ENCODE measurements around the gene CISD1. TPM values are rescaled to one million over a fixed set of nuclear protein-coding genes. Genes with fewer than 3 reads are reported as not detected.

Gene CISD1
- total RNA-seq, 1 donor from 2014 or later = 46.3 TPM

GRCh38 chr10:58265249-58265648, 3.7 kb upstream of the CISD1 start:
- no peak for DNase-seq (ENCODE audit: low read depth)

GRCh38 chr10:58266003-58266825, 2.7 kb upstream of the CISD1 start:
- DNase-seq (ENCODE audit: low read depth) = peak; percentile 32

GRCh38 chr10:58266826-58267712, 1.9 kb upstream of the CISD1 start:
- DNase-seq (ENCODE audit: low read depth) = peak; percentile 37

- peak; percentile 95 for DNase-seq (ENCODE audit: low read depth)
These were observed 1.1 kb upstream of the CISD1 start, which contains the start of gene IPMK for GRCh38 chr10:58267713-58268453. TSS of gene IPMK (minus strand) at chr10:58267894. CDS start at chr10:58267611, 283 bp downstream.

- DNase-seq (ENCODE audit: low read depth) = no peak
These were observed 462 bp upstream of the CISD1 start for GRCh38 chr10:58268454-58268945.

- DNase-seq (ENCODE audit: low read depth) = no peak
These were observed 874 bp downstream of the CISD1 start for GRCh38 chr10:58269782-58270290.

- DNase-seq (ENCODE audit: low read depth) = no peak
These were observed 6.3 kb downstream of the CISD1 start for GRCh38 chr10:58275261-58275660.

- DNase-seq (ENCODE audit: low read depth) = peak; percentile 26
These were observed 6.9 kb downstream of the CISD1 start for GRCh38 chr10:58275908-58276307.

GRCh38 chr10:58278274-58278961, 9.5 kb downstream of the CISD1 start:
- DNase-seq (ENCODE audit: low read depth) = no peak

GRCh38 chr10:58278962-58279307, 10.0 kb downstream of the CISD1 start:
- no peak for DNase-seq (ENCODE audit: low read depth)

DNA sequence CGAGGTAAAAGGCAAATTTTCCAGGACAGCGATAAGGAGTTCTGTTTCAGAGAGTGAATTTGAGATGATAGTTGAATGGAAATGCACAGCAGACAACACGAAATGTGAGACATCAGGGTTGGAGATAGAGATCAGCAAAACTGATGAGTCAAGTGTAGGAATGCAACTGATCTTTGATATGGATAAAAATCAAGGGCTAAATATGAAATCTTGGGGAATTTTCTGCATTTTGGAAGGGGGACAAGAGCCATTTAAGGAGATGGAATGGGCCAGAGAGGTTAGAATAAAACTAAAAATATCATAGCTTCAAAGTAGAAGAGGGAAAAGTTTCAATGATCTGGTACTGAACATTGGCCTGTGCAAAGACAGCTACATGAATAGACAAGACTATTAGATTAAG, 11.5 kb downstream of the CISD1 start:
- DNase-seq (ENCODE audit: low read depth) = no peak

- DNase-seq (ENCODE audit: low read depth) = no peak
These were observed 12.3 kb downstream of the CISD1 start for GRCh38 chr10:58281092-58281752.

DNA sequence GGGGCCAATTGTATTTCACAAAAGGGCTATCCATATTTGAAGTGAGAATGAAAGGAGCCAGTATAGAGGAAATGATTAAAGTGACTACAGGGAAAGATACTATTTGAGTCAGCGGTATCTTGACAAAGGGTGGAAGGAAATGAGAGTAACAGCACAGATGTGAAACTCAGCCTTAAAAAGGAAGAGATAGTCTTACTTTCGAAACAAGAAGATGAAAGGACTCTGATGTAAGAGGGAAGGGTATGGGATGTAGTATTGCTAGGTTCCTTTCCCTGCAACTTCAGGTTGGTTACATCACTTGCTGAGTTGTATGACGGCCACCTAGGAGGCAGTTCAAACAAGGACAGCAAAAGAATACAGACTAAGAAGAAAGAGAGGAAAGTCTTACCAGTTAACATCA, 13.7 kb downstream of the CISD1 start:
- no peak for DNase-seq (ENCODE audit: low read depth)

- peak; percentile 53 for DNase-seq (ENCODE audit: low read depth)
These were observed 22.7 kb downstream of the CISD1 start for GRCh38 chr10:58291538-58292174.

GRCh38 chr10:58293989-58294388, 25.0 kb downstream of the CISD1 start:
- DNase-seq (ENCODE audit: low read depth) = no peak

- DNase-seq (ENCODE audit: low read depth) = peak; percentile 63
These were observed 30.6 kb downstream of the CISD1 start for GRCh38 chr10:58299580-58299979.

DNA sequence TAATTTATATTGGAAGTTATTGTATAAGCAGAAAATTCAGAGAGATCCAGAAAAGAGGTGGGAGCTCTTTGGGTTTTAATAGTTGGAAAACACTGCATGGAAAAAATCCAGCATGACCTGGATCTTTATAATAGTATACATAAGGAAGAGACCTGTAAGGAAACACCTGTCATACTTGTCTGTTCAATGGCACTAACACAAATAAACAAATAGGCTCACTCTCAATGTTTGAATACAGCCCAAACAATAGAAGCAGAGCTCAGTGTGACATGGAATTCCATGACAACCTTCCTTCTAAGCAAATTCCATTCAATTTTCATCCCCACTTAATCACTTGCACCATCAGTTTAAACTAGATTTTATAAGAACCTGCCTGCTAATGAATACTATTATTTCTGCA, 31.7 kb downstream of the CISD1 start:
- DNase-seq (ENCODE audit: low read depth) = no peak

DNA sequence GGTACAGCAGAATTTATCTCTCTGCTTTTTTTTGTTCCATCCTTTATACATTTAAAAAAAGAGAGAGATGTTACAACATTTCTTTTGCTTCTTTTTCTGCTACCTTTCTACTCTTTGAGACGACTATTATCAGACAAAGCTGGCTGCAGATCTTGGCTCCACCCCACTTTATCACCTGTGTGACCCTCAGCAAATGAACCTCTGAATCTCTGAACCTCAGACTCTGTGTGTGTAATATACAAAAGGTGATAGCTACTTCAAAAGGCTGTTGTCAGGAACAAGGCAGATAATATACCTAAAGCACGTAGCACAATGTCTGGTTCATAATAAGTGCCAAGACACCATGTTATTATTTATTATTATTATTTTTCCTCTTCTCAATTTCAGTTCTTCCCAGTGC, 33.3 kb downstream of the CISD1 start:
- no peak for DNase-seq (ENCODE audit: low read depth)

GRCh38 chr10:58304099-58304633, 35.2 kb downstream of the CISD1 start:
- no peak for DNase-seq (ENCODE audit: low read depth)

Measured in myocyte (in vitro differentiated cells).